Neural crest cell (in vitro differentiated cells): ENCODE data around the gene BMP7. TPM values are rescaled to one million over a fixed set of nuclear protein-coding genes. Genes with fewer than 3 reads are reported as not detected.

Source experiments
- DNase-seq: peaks from one replicate; pipeline ENCODE4 v3.0.0; 2021; ENCODE audit warnings: low read depth, mixed read lengths, low spot score
- H3K27ac Mint-ChIP-seq: one replicate; pipeline ENCODE4 v1.8.0; 2021; ENCODE audit warnings: mild to moderate bottlenecking, mixed read lengths; ENCODE audit not compliant: unreplicated experiment
- H3K27me3 Mint-ChIP-seq: 2 replicates; pipeline ENCODE4 v1.8.0; 2021; ENCODE audit warnings: low read depth, mild to moderate bottlenecking, mixed read lengths
- H3K36me3 Mint-ChIP-seq: 2 replicates; pipeline ENCODE4 v1.8.0; 2021; ENCODE audit warnings: low read depth, mild to moderate bottlenecking, mixed read lengths
- H3K4me1 Mint-ChIP-seq: 2 replicates; pipeline ENCODE4 v1.8.0; 2021; ENCODE audit warnings: mixed read lengths
- H3K4me3 Mint-ChIP-seq: one replicate; pipeline ENCODE4 v1.8.0; 2021; ENCODE audit warnings: mild to moderate bottlenecking, mixed read lengths
- H3K9me3 Mint-ChIP-seq: 2 replicates; pipeline ENCODE4 v1.8.0; 2021; ENCODE audit warnings: mixed read lengths
- total RNA-seq: library from RNA; stranded (reverse); gene quantifications from 2 replicates; pipeline ENCODE4 v1.2.1, GENCODE V29; 2021
- TF ChIP-seq, protein P1 (sequence below): fragments of 200-600 bp; sonication (generic); conservative IDR thresholded peaks from 2 replicates; pipeline ENCODE4 v1.5.0; 2021; ENCODE audit warnings: antibody characterized with exemption, mild to moderate bottlenecking

BMP7 gene
- total RNA-seq, 1 donor from 2014 or later: 13.8 TPM

DNA sequence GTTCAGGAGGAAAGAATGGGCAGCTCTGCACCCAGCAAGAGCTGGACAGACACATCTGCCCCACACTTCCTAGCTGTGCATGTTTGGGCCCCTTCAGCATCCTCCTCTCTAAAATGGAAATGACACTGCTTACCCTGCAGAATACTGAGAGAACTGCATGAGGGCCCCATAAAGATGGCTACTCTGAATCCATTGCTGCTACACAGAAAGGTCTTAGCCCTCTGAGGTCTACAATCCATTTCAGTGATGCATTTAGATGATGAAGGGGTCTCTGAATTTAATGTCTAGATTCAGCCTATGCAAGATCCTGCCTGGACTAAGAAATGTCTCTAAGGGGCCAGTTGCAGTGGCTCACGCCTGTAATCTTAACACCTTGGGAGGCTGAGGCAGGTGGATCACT is 11.3 kb downstream of the BMP7 start:
- DNase-seq: no peak
- H3K27ac Mint-ChIP-seq: no peak overlapping the region
- H3K9me3 Mint-ChIP-seq: no peaks in the 10 kb centered on the region
- peaks cover 17% of the 10 kb centered on the region for H3K27me3 Mint-ChIP-seq
- H3K36me3 Mint-ChIP-seq: no peaks in the 10 kb centered on the region
- H3K4me1 Mint-ChIP-seq: peaks cover 70% of the 10 kb centered on the region
- H3K4me3 Mint-ChIP-seq: no peak overlapping the region
- TF ChIP-seq, protein P1, sequence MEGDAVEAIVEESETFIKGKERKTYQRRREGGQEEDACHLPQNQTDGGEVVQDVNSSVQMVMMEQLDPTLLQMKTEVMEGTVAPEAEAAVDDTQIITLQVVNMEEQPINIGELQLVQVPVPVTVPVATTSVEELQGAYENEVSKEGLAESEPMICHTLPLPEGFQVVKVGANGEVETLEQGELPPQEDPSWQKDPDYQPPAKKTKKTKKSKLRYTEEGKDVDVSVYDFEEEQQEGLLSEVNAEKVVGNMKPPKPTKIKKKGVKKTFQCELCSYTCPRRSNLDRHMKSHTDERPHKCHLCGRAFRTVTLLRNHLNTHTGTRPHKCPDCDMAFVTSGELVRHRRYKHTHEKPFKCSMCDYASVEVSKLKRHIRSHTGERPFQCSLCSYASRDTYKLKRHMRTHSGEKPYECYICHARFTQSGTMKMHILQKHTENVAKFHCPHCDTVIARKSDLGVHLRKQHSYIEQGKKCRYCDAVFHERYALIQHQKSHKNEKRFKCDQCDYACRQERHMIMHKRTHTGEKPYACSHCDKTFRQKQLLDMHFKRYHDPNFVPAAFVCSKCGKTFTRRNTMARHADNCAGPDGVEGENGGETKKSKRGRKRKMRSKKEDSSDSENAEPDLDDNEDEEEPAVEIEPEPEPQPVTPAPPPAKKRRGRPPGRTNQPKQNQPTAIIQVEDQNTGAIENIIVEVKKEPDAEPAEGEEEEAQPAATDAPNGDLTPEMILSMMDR: no peak

DNA sequence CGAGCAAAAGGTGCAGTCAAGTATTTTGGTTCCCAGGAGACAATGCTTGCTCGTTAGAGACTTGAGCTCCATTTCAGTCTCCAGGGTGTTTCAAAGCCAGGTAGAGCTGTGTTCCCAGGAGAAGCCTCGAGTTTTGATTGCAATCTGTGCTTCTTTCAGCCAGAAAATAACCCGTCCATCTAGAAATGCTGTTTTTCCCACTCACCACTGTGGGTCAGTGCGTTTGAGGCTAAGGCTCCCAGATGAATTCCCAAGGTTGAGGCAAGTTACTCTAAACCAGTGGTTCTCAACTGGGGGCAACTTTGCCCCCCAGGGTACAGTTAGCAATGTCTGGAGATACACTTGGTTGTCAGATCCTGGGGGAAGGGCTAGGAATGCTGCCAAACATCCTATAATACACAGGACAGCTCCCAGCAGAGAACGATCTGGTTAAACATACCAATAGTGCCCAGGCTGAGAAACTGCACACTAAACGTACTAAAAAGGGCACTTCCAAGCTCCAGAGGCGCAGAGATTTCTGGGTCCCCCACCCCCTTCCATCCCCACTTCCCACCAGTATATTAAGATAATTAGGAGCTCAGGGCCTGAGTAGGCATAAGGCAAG is 13.8 kb downstream of the BMP7 start:
- TF ChIP-seq, protein P1: no peak
- Mint-ChIP-seq H3K4me1 (peaks cover 48% of the 10 kb centered on the region), H3K4me3 (peak overlapping the region; percentile 12), H3K9me3 (peaks cover 2% of the 10 kb centered on the region), H3K36me3 (no peaks in the 10 kb centered on the region), H3K27ac (no peak overlapping the region), H3K27me3 (no peaks in the 10 kb centered on the region)
- DNase-seq: no peak

DNA sequence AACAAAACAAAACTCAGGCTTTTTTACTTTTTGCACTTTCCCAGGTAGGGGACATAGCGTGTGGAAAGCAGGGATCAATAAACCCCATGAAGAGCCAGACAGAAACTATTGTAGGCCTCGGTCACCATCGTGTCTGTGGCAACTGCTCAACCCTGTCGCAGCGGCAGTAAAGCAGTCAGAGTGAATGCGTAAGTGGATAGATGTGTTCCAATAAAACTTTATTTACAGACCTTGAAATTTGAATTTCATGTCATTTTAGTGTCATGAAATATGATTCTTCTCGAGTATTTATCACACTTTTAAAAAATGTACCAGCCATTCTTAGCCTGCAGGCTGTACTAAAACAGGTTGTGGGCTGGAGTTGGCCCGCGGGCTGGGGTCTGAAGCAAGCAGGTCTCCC is 14.5 kb downstream of the BMP7 start:
- TF ChIP-seq, protein P1: no peak
- no peak for DNase-seq
- Mint-ChIP-seq H3K4me3 (no peak overlapping the region), H3K36me3 (no peaks in the 10 kb centered on the region), H3K4me1 (peaks cover 48% of the 10 kb centered on the region), H3K27me3 (no peaks in the 10 kb centered on the region), H3K27ac (no peak overlapping the region), H3K9me3 (peaks cover 2% of the 10 kb centered on the region)

DNA sequence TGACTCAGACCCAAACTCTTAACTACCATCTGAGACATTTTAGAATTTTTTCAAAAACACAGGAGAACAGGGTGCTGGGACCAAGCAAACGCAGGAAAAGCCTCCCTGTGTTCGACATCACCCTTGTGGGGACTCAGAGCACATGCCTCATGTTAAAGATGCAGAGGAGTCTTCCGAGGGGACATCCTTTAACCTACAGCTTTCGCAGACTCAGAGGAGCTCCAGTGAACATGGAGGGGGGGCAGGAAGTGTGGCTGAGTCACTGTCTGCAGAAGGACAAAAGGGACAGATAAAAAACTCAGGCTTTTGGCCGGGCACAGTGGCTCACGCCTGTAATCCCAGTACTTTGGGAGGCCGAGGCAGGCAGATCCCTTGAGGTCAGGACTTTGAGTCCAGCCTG is 15.1 kb downstream of the BMP7 start:
- peaks cover 2% of the 10 kb centered on the region for H3K9me3 Mint-ChIP-seq

DNA sequence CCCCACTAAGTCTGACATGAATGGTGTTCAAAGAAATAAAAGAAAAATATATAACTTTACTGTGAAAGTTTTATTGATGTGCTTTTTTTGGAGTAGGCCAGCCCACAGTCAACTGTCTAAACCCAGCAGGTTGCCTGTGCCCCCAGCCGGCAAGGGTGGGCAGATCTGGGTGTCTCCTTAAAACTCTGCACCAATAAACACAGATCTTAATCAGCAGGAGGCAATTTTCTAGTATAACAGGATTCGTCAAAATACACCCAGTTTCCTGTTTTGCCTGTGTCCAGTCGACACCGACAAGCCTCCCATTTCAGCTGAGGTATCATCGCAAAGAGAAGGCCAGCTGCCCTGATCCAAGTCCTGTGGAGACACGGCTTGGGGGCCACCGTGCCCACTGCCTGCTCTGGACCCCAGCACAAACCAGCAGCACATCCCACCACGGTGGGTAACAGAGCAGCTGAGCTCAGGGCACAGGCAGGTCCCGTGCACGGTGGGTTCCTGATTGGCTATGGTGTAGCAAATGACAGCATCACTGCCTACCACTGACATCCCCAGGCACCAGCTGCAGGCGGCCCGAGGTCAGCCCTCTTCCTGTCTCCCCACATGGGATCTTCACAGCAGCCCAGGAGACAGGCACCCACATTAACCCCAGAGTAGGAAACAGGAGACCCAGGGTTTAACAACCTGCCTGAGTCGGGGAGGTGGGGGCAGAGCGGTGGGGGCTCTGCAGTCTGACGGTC is 15.7 kb downstream of the BMP7 start:
- H3K27ac Mint-ChIP-seq: no peak overlapping the region
- peaks cover 2% of the 10 kb centered on the region for H3K9me3 Mint-ChIP-seq
- H3K36me3 Mint-ChIP-seq: no peaks in the 10 kb centered on the region
- no peaks in the 10 kb centered on the region for H3K27me3 Mint-ChIP-seq
- H3K4me3 Mint-ChIP-seq: no peak overlapping the region
- TF ChIP-seq, protein P1: no peak
- H3K4me1 Mint-ChIP-seq: peaks cover 44% of the 10 kb centered on the region
- DNase-seq: no peak

More for the DNA sequence above, 15.1 kb downstream of the BMP7 start:
- DNase-seq: no peak
- H3K4me1 Mint-ChIP-seq: peaks cover 46% of the 10 kb centered on the region
- no peaks in the 10 kb centered on the region for H3K36me3 Mint-ChIP-seq
- TF ChIP-seq, protein P1: no peak
- no peaks in the 10 kb centered on the region for H3K27me3 Mint-ChIP-seq
- H3K4me3 Mint-ChIP-seq: no peak overlapping the region
- no peak overlapping the region for H3K27ac Mint-ChIP-seq
